ENCODE data around the gene LPCAT2. TPM values are rescaled to one million over a fixed set of nuclear protein-coding genes. Genes with fewer than 3 reads are reported as not detected.
A peak's percentile ranks its signal among the peaks of the same experiment; 100 is the strongest.

Gene LPCAT2
- total RNA-seq, 1 donor from 2014 or later = 2.4 TPM

DNA sequence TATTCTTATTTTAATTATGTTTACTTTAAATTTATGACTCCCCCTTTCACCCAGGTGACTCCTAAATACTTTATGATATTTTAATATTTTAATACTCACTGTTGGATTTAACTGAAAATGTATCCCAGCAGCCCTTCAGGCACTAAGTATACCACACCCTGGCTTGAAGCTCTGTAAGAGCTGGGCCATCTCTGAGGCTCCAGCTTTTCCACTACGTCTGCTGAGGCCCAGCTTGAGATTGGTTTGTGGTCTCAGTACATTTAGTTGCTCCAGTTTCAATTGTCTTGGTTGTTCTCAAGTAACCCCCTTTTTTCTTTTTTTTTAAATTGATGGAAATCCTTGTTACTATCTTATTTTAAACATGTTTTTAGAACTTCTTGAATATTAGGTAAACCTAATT is 30.6 kb downstream of the LPCAT2 start:
- DNase-seq (ENCODE audit: low spot score in 2 of 2) (no peak), FAIRE-seq (no peak)

- DNase-seq (ENCODE audit: low spot score in 2 of 2) = no peak
- no peak for FAIRE-seq
Observed at GRCh38 chr16:55540221-55540620, 31.3 kb downstream of the LPCAT2 start.

GRCh38 chr16:55542459-55543082 is 33.7 kb downstream of the LPCAT2 start:
- no peak for FAIRE-seq
- DNase-seq (ENCODE audit: low spot score in 2 of 2) = no peak

DNA sequence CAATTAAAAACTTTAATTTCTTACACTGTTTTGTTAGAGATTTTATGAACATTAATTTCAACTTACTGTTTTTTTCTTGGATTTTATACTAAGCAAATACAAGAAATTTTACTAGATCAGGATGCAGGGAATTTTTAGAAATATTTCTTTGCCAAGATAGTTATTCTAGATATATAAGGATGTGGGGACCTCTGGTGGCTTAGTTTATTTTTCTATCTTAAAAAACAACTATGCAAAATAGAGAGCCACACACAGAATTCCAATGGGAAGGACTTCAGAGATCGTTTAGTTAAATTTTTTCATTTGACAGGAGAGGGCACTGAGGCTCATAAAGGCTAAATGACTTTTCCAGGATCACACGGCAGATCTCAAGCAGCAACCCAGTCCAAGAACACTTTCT is 34.6 kb downstream of the LPCAT2 start:
- FAIRE-seq (peak; percentile 98), DNase-seq (ENCODE audit: low spot score in 2 of 2) (peak; percentile 4 to 6)

- FAIRE-seq (no peak), DNase-seq (ENCODE audit: low spot score in 2 of 2) (no peak)
Observed at GRCh38 chr16:55552621-55553020, 43.7 kb downstream of the LPCAT2 start.

GRCh38 chr16:55555436-55555835 is 46.6 kb downstream of the LPCAT2 start:
- no peak for DNase-seq (ENCODE audit: low spot score in 2 of 2)

GRCh38 chr16:55557186-55557585 is 48.3 kb downstream of the LPCAT2 start:
- no peak for FAIRE-seq
- no peak for DNase-seq (ENCODE audit: low spot score in 2 of 2)

More at GRCh38 chr16:55555436-55555835, 46.6 kb downstream of the LPCAT2 start:
- no peak for FAIRE-seq

DNA sequence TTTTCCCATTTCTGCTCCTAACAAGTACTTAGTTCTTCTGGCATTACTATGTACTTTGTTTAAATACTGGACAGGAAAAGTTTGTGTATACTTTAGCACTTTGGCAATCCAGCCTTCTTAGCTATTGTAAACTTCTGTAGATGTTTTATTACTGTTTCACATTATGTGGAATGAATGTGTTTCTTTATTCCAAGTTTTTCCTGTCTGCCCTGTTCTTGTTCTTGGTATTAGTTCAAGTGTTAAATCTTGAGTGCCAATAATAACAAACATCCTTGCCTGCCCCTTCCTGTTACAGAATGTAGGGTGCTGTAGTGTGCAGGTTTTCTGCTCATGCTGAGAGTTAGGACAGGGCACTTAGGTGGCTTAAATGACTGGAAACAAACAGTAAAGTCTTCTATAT is 50.4 kb downstream of the LPCAT2 start:
- no peak for FAIRE-seq
- DNase-seq (ENCODE audit: low spot score in 2 of 2) = no peak

GRCh38 chr16:55559933-55560516 is 51.2 kb downstream of the LPCAT2 start:
- FAIRE-seq = no peak
- DNase-seq (ENCODE audit: low spot score in 2 of 2) = no peak

- DNase-seq (ENCODE audit: low spot score in 2 of 2) = no peak
- FAIRE-seq = no peak
Observed at GRCh38 chr16:55561319-55561848, 52.5 kb downstream of the LPCAT2 start.

GRCh38 chr16:55562936-55563335 is 54.1 kb downstream of the LPCAT2 start:
- FAIRE-seq (no peak), DNase-seq (ENCODE audit: low spot score in 2 of 2) (no peak)

GRCh38 chr16:55563797-55564196 is 54.9 kb downstream of the LPCAT2 start:
- FAIRE-seq (no peak), DNase-seq (ENCODE audit: low spot score in 2 of 2) (no peak)

- no peak for FAIRE-seq
Observed at GRCh38 chr16:55565086-55565485, 56.2 kb downstream of the LPCAT2 start.

GRCh38 chr16:55566432-55567175 is 57.7 kb downstream of the LPCAT2 start, which contains the start of gene CAPNS2:
CAPNS2 (plus strand) TSS chr16:55566684; CDS start chr16:55566757, 73 bp downstream.
- FAIRE-seq (no peak), DNase-seq (ENCODE audit: low spot score in 2 of 2) (no peak)

More at GRCh38 chr16:55565086-55565485, 56.2 kb downstream of the LPCAT2 start:
- DNase-seq (ENCODE audit: low spot score in 2 of 2) = no peak

- FAIRE-seq = no peak
- DNase-seq (ENCODE audit: low spot score in 2 of 2) = no peak
Observed at GRCh38 chr16:55567382-55567781, 58.5 kb downstream of the LPCAT2 start.

DNA sequence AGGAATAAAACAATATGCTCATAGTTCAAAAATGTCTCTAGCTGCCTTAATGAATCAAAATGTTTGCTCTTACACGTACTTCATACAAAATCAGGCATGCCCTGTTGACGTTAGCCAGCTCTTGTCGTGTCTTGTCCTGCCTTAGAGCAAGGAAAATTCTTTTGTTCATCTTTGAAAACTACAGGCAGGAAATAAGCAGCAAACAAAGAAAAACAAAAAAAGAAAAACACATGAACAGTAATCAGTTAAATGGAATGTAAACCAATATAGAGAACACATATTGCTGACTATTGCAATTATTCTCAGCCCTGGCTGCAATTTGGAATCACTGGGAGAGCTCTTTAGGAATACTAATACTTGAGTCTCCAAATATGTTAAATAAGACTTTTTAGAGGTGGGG is 59.3 kb downstream of the LPCAT2 start:
- FAIRE-seq = no peak

GRCh38 chr16:55569025-55569424 is 60.2 kb downstream of the LPCAT2 start:
- no peak for FAIRE-seq

More for the DNA sequence above, 59.3 kb downstream of the LPCAT2 start:
- DNase-seq (ENCODE audit: low spot score in 2 of 2) = no peak

DNA sequence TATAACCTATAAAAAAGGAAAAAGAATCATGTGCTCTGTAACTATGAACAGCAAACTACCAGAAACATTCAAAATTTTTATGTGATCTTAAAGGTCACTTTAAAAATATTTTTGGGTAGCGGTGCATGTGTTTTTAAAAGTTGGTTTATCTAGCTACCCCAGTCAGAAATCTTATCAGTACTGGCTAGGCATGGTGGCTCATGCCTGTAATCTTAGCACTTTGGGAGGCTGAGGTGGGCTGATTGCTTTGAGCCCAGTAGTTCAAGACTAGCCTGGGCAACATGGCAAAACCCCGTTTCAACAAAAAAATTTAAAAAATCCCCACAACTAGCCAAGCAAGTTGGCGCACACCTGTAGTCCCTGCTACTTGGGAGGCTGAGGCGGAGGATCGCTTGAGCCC is 61.3 kb downstream of the LPCAT2 start:
- DNase-seq (ENCODE audit: low spot score in 2 of 2) (no peak), FAIRE-seq (no peak)

More at GRCh38 chr16:55569025-55569424, 60.2 kb downstream of the LPCAT2 start:
- no peak for DNase-seq (ENCODE audit: low spot score in 2 of 2)

DNA sequence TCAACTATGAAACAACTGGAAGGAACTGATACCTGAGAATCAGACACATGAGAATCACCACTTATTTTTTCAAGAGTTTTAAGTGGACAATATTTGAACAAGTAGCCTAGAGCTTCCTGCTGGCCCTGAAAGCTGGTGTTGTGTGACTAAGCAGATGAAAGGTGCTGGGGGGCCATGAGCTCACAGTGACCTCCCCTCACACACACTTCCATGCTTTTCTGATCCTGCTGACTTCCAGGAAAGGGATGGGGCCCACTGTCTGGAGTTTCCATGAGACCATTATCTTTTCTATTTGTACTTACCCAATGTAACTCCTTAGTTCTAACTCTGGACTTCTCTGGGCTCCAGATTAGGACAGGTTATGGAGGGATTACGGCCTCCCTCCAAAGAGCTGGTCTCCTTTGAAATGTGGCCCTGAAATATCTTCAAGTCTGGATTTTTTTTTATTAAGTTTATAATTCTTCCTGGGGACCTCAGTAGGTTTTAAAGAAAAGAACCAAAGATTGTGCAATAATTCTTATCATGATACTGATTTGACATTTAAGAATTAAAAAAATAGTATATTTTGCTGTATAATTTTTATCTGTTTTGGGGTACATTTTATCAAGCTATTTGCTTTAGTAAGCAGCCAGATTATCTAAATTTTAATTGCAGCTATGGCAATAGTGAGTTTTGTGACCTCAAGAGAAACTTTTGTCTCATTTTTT is 62.5 kb downstream of the LPCAT2 start:
- FAIRE-seq (no peak), DNase-seq (ENCODE audit: low spot score in 2 of 2) (no peak)

DNA sequence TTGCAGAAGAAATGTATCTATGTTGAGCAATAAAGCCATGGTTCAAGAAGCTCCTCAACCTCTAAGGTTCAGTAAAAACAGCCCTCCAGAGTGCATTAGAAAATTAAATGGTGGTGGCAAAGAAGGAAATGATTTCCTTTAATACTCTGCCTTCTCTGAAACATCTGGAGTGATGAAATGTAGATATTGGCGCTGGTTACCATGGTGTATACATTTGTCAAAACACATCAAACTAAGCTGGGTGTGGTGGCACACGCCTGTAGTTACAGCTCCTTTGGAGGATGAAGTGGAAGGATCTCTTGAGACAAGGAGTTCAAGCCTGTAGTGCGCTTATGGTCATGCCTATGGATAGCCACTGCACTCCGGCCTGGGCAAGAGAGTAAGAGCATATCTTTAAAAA is 63.6 kb downstream of the LPCAT2 start:
- DNase-seq (ENCODE audit: low spot score in 2 of 2) (no peak), FAIRE-seq (no peak)

DNA sequence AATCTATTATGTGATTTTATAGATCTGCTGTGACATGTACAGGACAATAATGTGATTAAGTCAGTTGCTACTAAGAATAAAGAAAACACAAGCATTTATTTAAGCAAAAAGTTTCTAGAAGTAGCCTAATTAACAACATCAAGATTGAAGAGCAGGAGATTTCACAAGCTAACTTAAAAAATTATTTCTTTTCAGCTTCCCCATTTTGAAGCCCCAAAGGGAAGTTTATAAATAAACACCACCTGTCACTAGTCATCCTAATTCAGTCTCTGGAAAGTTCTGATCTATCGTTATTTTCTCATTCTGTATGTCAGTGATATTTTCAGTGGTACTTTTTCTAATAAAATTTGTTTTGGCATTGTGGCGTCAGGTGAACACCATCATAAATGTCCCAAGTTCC is 65.9 kb downstream of the LPCAT2 start:
- FAIRE-seq = no peak
- DNase-seq (ENCODE audit: low spot score in 2 of 2) = no peak

Data from frontal cortex (tissue), 4 donors.